HG03520 (cell line): ENCODE data around the gene SLC38A5.
"Not testable (repeated sequence)": the region's sequence is repeated elsewhere in the genome, so short reads cannot be mapped to it uniquely, and the experiment has no call there.

Source experiments
- ATAC-seq: cut with Tn5 transposase; IDR thresholded peaks from one replicate; pipeline ENCODE4 v1.9.1; 2021; ENCODE audit warnings: mild to moderate bottlenecking, moderate library complexity; ENCODE audit not compliant: unreplicated experiment

Gene SLC38A5

GRCh38 chrX:48470833-48471118 lies 716 bp upstream of the SLC38A5 start:
- ATAC-seq, result no peak

- ATAC-seq, result no peak
These were observed 1.1 kb downstream of the SLC38A5 start for GRCh38 chrX:48468693-48469691.

DNA sequence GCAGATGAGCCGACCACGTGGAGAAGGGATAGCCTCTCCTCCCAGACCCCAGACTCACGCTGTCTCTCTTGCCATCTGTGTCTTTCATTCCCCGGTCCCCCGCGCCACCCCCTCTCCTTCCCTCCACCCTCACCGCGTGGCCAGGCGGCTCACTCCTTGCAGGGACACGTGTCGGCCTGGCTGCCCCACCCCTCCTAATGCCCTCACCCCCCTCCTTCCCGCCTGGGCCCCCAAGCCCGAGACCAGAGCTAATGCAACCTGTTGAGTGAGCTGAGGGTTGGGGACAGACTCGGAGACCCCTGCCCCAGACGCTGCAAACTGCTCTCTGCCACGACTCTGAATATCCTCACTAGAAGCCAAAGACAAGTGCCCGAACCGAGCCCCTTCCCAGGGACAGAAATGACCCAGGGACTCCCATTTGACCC lies 1.8 kb downstream of the SLC38A5 start:
- ATAC-seq, result no peak

- ATAC-seq, result no peak
These were observed 2.7 kb downstream of the SLC38A5 start for GRCh38 chrX:48467281-48467761.

DNA sequence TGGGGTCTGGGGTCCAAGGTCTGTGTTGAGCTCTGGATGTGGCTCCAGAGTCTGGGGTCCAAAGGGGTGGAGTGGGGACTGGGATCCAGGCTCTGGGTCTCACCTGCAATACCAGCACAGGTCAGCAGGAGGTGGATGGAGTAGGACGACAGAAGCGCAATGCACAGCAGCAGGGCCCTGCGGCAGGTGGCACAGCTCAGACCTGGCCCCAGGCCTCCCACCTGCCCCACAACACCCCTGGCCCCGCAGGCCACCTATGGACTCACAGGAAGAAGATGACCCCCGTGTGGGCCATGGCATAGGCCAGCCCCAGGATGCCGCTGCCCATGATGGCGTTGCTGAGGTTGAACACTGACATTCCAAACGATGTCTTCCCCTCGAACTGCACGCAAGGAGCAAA lies 3.4 kb downstream of the SLC38A5 start:
- ATAC-seq, result no peak

- no peak for ATAC-seq
These were observed 4.6 kb downstream of the SLC38A5 start for GRCh38 chrX:48465336-48465933.

GRCh38 chrX:48461830-48462229 lies 8.2 kb downstream of the SLC38A5 start:
- ATAC-seq, result no peak

GRCh38 chrX:48460606-48461005 lies 9.5 kb downstream of the SLC38A5 start:
- no peak for ATAC-seq

DNA sequence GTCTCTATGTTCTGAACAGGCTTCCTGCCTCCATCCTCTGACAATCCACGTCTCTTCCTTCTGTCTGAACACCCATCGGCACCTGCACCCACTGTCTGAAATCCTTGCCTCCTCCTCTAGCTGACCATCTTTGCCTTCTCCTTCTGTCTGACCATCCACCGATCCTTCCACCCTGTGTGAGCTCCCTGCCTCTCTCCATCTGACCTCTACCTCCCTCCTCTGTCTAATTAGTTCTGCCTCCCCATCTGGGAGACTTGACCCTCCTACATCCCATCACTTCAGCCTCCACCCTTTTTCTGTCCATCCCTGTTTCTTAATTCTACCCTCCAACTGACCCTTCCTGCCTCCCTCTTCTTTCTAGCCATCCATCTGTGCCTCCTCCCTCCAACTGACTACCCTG lies 10.0 kb downstream of the SLC38A5 start:
- ATAC-seq, result no peak

DNA sequence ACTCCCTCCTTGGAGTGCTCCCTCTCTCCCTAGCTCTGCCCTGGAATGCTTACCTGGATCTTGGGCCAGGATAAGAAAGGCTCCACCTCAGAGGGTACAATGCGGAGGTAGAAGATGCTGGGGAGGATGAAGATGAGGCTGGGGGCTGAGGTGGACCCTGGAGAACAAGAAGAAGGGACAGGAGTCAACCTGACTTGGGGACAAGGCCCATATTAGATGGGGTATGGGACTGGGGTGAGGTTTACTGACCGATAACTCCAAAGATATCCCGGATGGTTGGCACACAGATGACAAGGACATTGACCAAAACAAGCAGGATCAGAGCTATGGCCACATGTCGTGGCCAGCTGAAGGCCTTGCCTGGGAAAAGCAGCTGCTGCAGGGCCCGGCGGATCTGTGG lies 10.6 kb downstream of the SLC38A5 start:
- ATAC-seq, result no peak

DNA sequence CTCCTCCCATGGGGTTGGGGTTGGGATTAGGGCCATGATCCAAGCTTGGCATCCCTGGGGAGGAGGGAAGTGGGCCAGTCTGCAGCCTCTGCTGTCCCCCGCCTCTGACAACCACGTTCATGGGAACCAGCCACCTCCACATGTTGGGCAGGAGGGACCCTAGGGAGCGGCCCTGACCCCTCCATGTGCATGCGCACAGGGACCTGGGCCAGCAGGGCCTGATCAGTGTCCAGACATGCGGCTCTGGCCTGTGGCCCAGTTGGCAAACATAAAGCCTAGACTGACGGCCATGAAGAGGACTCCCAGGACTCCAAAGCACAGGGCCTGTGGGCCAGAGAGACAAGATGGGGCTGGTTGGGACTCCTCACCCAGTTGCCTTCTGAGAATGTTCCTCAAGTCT lies 11.3 kb downstream of the SLC38A5 start:
- ATAC-seq, result no peak

GRCh38 chrX:48456628-48457331 lies 13.3 kb downstream of the SLC38A5 start:
- ATAC-seq, result no peak

DNA sequence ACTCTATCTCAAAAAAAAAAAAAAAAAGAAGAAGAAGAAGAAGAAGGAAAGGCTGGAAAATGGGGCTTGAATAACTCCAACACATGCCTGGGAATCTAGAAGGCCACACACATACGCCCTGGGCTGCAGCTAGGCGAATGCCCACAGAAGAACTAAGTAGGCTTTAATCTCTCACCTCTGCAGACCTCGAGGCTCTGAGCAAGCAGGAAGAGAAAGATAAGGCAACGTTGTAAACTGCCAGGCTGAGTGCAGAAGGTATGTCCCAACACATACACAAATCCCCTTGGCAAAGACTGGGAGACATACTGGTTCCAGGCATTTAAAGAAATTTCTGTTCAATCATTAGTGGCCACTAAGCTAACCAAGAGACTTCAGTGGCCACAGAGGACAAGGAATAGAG lies 18.4 kb downstream of the SLC38A5 start:
- no peak for ATAC-seq

- no peak for ATAC-seq
These were observed 20.0 kb downstream of the SLC38A5 start for GRCh38 chrX:48450076-48450475.

GRCh38 chrX:48447201-48447600 lies 22.9 kb downstream of the SLC38A5 start:
- not testable (repeated sequence) for ATAC-seq

DNA sequence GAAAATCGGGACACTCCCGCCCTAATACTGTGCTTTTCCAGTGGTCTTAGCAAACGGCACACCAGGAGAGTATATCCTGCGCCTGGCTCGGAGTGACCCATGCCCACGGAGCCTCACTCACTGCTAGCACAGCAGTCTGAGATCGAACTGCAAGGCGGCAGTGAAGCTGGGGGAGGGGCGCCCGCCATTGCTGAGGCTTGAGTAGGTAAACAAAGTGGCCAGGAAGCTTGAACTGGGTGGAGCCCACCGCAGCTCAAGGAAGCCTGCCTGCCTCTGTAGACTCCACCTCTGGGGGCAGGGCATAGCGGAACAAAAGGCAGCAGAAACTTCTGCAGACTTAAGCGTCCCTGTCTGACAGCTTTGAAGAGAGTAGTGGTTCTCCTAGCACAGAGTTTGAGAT lies 36.3 kb downstream of the SLC38A5 start:
- not testable (repeated sequence) for ATAC-seq

DNA sequence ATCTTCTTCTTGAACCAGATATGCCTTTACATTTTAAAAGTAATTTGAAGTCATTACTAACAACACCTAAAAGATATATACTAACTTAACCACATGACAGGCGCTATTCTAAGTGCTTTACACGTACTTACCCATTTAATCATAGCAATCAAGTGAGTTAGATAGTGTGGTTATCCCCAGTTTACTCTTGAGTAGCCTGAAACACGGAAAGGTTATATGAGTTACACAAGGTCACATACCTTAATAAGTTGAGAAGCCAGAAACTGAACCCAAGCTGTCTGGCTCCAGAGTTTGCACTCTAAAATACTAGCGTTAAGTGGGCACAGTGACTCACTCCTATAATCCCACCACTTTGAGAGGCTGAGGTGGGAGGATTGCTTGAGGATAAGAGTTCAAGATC lies 39.9 kb downstream of the SLC38A5 start:
- ATAC-seq, result not testable (repeated sequence)

DNA sequence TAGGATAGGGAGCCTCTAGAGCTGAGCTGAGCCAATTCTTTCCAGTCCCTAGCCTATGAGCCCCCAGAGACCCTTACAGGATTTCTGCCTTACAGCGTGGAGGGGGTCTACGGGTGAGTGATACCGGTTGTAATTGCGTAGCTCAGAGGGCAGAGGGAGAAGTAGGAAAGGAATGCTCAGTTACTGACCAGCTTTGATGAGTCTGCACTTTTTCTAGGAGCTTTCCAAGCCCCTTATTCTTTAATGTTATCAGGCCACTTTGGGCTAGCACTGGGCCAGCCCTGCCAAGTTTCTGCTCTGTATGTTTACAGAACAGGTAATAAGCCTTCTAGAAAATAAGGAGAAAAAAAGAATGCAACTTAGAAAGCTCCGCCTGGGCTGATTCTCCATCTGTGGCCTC lies 40.5 kb downstream of the SLC38A5 start:
- ATAC-seq, result not testable (repeated sequence)

- ATAC-seq, result not testable (repeated sequence)
These were observed 42.9 kb downstream of the SLC38A5 start for GRCh38 chrX:48427027-48427716.

DNA sequence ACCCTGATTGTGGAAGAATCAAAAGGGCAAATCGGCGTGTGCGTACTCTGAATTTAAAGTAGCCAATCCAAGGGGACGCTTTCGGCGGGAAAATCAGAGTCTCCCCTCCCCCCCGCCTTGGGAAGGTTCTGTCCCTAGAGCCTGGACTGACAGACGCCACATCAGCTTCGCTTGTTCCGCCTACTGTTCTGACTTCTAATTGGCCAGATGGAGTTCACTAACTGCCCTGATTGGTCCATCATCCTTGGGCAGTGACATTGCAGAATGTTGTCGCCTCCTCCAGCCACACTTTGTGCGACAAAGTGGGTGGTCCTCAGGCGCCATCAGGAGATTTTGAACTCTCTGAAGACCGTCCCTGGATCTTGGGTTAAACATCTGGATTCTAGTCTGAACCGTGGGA lies 58.2 kb downstream of the SLC38A5 start, which contains the start of gene SSX4B:
TSS of gene SSX4B (minus strand) at position 101 of the 400 bp plus-strand sequence. CDS start 588 bp downstream, outside the sequence.
- ATAC-seq, result not testable (repeated sequence)
